GM13977 (cell line): Measurements from ENCODE around the gene FAIM2.

ENCODE experiments used
- DNase-seq: peaks from one replicate; pipeline ENCODE4 v3.0.0; 2012; ENCODE audit warnings: low spot score
- in situ Hi-C: fragments of 300-500 bp; cut with MboI; formaldehyde crosslinking; loops from one replicate; pipeline ENCODE4 v1.12.0; 2022; ENCODE audit warnings: low sequenced_read_pairs, low pct_unique_long_range_greater_than_20kb, mixed read lengths, inconsistent platforms; ENCODE audit not compliant: unreplicated experiment
- TF ChIP-seq, protein P1 (sequence below): IDR thresholded peaks from 2 replicates; pipeline ENCODE4 v1.5.1; 2012; ENCODE audit warnings: mild to moderate bottlenecking, control low read depth; ENCODE audit not compliant: insufficient read depth; ENCODE audit errors: extremely low read depth, missing control alignments

Gene FAIM2

DNA sequence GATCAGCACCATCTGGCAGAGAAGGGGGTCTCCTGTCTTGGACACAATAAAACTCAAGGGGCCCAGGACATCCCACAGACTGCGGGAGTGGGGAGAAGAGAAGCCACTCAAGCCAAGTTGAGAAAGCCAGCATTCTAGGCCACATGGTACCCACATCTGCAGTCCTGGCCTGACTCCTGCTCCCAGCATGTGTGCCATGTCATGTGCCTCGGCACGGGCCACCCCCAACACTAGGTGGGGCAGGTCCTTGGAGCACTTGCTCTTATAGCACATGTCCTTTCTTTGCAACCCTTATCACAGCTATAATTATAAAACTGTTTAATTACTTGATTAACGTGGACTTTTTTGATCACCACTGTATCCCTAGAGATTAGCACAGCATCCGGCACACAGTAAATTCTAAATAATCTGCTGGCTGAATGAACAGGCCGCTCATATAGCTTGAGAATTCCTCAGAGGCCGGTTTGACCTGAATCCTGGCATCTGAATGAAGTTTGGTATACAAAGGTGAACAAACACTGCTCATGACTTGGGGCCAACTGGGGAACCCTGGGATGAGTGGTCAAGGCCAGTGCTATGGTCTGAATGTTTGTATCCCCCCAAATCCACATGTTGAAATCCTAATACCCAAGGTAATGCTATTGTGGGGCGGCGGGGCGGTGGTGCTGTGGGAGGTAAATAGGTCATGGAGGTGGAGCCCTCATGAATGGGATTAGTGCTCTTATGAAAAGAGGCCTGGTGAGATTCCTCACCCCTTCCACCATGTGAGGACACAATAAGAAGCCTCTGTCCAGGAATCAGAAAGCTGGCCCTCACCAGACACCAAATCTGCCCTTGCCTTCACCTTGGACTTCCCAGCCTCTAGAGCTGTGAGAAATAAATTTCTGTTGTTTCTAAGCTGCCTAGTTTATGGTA is 82.1 kb downstream of the FAIM2 start:
- in situ Hi-C loops = no loop called here
- DNase-seq = no peak
- TF ChIP-seq, protein P1, sequence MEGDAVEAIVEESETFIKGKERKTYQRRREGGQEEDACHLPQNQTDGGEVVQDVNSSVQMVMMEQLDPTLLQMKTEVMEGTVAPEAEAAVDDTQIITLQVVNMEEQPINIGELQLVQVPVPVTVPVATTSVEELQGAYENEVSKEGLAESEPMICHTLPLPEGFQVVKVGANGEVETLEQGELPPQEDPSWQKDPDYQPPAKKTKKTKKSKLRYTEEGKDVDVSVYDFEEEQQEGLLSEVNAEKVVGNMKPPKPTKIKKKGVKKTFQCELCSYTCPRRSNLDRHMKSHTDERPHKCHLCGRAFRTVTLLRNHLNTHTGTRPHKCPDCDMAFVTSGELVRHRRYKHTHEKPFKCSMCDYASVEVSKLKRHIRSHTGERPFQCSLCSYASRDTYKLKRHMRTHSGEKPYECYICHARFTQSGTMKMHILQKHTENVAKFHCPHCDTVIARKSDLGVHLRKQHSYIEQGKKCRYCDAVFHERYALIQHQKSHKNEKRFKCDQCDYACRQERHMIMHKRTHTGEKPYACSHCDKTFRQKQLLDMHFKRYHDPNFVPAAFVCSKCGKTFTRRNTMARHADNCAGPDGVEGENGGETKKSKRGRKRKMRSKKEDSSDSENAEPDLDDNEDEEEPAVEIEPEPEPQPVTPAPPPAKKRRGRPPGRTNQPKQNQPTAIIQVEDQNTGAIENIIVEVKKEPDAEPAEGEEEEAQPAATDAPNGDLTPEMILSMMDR = no peak

DNA sequence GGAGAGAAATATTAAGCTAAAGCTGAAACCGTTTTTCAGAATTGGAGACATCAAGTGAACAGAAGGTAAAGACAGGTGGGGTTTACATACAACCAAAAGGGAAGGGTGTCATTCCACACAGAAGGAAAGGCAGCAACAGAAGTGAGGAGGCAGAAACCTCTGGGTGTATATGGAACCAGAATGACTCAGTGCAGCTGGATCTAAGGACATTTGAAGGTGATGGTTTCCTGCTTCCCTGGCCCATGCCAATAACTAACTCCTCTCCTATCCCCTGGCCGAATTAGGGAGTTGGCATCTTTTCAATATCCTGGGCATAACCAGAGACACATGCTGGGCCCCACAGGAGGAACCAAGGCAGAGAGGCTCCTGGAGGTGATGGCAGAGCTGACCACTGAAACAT is 83.9 kb downstream of the FAIM2 start:
- TF ChIP-seq, protein P1 = no peak
- no peak for DNase-seq
- in situ Hi-C loops = no loop called here

DNA sequence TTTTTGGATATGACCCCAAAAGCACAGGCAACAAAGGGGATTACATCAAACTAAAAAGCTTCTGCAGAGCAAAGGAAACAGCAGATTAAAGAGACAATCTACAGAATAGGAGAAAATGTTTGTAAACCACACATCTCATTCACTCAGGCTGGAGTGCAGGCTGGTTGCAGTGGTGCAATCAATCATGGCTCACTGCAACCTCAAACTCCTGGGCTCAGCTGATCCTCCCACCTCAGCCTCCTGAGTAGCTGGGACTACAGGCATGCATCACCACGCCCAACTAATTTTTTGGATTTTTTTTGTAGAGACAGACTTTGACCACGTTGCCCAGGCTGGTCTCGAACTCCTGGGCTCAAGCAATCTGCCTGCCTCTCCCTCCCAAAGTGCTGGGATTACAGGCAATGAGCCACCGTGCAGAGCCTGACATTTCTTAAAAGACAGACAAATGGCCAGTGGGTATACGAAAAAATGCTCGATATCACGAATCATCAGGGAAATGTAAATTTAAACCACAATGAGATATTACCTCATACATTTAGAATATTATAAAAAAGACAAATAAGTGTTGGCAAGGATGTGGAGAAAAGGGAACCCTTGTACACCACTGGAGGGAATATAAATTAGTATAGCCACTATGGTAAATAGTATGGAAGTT is 85.3 kb downstream of the FAIM2 start:
- DNase-seq = no peak
- in situ Hi-C loops = no loop called here
- TF ChIP-seq, protein P1 = no peak
